HG02759 (cell line): ENCODE data around the gene PDXDC1.
"Not testable (repeated sequence)": the region's sequence is repeated elsewhere in the genome, so short reads cannot be mapped to it uniquely, and the experiment has no call there.

ENCODE experiments used
- ATAC-seq: cut with Tn5 transposase; IDR thresholded peaks from one replicate; pipeline ENCODE4 v1.9.1; 2021; ENCODE audit warnings: mild to moderate bottlenecking, moderate library complexity; ENCODE audit not compliant: unreplicated experiment

Gene PDXDC1

GRCh38 chr16:15012941-15013340, 38.1 kb downstream of the PDXDC1 start:
- not testable (repeated sequence) for ATAC-seq

- not testable (repeated sequence) for ATAC-seq
Measured at GRCh38 chr16:15015671-15016070, 40.8 kb downstream of the PDXDC1 start.

GRCh38 chr16:15016354-15016753, 41.5 kb downstream of the PDXDC1 start:
- not testable (repeated sequence) for ATAC-seq

GRCh38 chr16:15016951-15017580, 42.2 kb downstream of the PDXDC1 start:
- ATAC-seq = not testable (repeated sequence)

DNA sequence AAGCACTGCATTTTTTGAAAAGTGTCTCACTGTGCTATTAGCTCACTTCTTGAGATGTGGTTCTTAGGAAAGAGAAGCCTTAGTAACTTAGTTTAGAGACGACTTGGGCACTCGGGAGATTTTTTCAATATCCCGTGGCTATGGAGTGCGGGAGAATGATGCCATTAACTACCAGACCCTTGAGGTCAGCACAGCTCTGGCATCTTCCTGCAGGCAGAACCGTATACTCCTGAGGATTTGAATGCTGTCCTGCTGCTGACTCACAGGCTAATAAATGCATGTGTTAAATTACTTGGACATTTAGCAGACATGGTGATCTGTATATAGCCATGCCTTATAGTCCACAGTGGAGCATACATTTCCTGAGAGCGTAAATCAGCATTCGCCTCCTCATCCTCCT, 46.6 kb downstream of the PDXDC1 start:
- ATAC-seq = not testable (repeated sequence)

- peak; percentile 78 for ATAC-seq
Measured at GRCh38 chr16:15022194-15022593, 47.4 kb downstream of the PDXDC1 start.

DNA sequence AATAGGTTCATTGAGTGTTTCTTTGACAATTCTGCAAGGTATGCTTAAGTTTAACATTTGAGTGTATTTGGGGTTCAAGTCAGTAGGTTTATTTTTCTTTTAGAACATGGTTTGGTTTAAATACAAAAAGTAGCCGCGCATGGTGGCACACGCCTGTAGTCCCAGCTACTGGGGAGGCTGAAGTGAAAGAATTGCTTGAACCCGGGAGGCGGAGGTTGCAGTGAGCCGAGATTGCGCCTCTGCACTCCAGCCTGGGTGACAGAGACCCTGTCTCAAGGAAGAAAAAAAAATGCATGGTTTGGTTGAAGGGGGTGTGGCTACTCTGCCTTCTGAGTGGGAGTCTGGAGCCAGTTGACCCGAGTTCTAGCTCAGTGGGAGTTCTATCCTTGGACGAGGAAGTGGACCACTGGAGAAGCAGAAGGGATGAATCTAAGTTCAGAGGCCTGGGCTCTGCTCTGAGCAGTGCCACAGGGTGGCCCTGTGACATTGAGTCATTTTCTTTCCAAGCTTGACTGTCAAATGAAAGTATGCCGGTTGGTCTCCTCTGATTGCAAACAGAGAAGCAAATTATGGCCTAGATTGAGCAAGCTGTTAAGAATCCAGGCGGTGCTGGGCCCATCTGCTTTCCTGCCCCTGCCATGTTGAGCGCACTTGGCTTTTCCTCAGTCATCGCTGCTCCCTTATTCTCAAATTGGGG, 48.7 kb downstream of the PDXDC1 start:
- ATAC-seq = not testable (repeated sequence)

DNA sequence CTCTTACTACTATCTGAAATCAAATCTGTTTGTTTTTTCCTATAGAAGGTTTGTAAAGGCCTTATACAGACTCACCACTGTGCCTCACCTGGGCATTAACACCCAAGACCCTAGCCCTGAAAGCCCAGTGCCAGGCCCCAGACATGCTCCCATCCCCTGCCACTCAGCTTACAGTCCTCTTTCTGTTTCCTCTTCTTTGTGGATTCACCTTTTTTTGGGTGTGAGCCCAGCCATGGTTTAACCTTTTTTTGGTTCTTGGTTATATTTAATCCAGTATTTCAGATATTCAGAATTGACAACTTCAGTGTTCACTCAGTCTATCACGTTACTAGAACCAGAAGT, 50.0 kb downstream of the PDXDC1 start:
- not testable (repeated sequence) for ATAC-seq

DNA sequence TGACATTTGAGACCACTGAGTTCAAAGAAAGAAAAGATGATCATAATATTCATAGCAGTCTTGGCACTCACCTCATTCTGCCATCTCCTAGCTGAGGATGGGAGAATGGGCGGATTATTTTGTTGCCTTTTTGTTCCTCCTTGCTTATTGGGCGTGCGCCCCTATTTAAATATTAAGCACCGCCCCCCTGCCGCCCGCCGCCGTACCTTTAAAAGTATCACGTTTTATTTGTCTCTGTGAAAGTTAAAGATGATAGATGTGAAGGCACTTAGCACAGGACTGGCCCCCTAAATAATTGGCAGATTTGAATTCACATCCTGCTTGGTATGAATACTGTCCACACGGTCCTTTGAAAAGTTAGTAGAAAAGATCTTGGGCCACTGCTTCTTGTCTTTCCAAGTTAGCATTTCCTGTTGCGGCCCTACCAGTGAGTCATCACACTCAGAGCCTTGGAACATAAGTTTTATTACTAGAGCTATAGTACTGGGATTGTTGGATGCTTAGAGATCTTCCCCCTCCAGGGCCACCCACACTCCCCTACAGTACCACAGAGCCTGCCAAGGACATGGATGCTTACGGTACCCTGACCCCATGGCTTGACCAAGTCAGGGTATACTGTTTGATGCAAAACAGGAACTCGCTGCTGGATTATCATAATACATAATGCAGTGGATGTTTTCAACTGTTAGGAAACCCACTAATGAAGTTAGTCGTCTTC, 50.6 kb downstream of the PDXDC1 start:
- not testable (repeated sequence) for ATAC-seq

DNA sequence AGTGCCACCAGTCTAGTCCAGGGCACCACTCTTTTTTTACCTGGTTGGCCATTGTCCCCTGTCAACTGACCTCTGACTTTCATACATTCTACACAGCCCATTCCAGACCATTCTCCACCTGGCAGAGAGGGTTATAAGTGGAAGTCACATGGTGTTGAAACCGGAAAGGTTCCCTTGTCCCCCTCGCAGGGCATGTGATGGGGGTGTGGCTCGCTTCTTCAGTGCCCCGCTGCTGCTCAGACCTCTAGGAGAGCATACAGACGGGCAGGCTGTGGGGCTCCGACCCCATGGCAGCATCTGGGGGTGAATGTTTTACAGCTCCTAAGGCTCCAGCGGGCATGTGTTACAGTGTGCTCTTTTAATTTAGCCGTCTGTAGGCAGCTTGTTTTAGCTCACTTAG, 52.2 kb downstream of the PDXDC1 start:
- not testable (repeated sequence) for ATAC-seq

DNA sequence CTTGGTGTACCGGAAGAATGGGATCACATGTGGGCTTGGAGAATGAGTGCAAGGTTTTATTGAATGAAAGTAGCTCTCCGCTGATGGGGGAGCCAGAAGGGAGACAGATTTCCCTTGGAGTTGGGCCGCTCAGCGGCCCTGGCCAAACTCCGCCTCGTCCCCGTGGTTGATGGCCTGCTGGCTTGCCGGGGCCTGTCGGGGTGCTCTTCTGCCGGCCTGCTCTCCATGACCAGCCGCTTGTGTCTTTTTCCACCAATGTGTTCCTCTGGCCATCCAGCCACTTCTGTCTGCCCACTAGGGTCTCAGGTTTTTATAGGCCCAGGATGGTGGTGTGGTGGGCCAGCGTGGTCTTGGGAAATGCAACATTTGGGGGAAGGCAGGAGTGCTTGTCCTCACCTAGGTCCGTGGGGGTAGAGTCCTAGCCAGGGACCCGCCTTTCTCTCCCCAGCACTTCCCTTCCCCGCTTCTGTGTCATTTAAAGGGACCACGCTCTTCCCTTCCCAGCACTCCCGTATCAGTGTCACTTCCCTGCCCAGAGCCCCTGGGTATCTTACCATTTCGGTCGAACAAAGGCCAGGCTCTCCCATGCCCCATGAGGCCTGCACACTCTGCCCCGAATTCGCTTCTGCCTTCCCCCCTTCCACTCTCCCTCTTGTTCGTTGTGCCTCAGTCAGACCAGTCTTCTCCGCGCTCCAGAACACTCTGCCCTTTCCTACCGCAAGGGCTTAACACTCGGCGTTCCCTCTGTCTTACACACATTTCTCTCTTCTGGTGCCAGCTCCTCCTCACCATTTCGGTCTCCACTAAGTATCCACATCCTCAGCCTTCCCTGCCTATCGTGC, 52.9 kb downstream of the PDXDC1 start:
- not testable (repeated sequence) for ATAC-seq

- not testable (repeated sequence) for ATAC-seq
Measured at GRCh38 chr16:15028345-15028715, 53.5 kb downstream of the PDXDC1 start.

DNA sequence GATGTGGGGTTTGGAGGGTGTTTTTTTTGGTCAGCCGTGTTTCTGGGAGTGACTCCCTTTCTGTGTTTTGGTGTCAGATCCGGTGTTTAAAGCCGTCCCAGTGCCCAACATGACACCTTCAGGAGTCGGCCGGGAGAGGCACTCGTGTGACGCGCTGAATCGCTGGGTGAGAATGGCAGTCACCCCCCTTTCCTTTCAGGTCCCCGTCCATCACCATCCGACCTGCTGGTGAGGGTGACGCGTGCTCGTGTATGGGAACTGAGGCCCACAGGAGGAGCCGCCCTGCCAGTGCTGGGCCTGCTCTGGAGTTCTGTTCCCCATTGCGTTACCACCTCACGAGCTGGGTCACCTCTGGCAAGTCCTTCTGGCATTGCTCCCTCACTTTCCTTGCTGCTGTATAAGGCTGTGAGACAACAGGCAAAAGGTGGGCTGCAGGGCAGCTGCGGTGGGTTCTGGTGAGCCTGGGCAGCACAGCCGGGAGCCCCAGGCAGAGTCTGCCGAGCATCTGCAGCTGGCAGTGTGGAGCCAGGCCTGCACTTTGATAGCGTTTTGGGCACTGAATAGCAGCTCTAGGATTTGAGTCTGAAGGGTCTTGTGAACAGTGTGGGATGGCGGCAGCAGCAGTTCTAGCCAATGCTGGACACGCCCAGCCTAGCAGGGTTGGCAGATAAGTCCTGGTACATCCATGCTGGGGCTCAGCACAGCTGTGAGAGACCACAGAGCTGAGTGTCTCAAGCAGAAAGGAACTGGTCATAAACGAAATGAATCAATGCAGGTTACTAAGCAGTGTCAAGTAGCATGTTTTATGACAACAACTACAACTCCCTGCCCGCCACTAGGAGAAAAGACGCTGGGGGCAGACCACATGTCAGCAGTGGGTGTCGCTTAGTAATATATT, 54.2 kb downstream of the PDXDC1 start:
- ATAC-seq = not testable (repeated sequence)

- not testable (repeated sequence) for ATAC-seq
Measured at GRCh38 chr16:15029749-15030148, 54.9 kb downstream of the PDXDC1 start.

DNA sequence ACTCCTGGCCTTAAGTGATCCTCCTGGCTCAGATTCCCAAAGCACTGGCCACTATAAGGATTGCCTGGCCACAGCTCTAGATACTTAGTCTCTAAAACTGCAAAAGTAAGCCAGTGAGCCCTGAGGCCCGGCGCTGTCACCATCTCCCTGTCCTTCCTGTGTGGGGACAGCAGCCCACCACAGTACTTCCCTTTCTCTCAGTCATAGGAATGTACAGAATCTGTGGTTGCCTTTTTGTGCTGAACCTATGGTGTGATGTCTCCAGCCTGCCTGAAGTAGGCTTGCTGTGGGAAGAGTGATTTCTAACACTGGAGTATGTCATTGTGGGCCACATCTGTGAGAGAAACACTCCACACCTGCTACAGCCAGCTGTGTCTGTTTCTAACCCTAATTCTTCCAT, 56.4 kb downstream of the PDXDC1 start:
- ATAC-seq = no peak

- ATAC-seq = no peak
Measured at GRCh38 chr16:15031586-15031985, 56.8 kb downstream of the PDXDC1 start.

GRCh38 chr16:15032547-15033308, 57.9 kb downstream of the PDXDC1 start:
- no peak for ATAC-seq

DNA sequence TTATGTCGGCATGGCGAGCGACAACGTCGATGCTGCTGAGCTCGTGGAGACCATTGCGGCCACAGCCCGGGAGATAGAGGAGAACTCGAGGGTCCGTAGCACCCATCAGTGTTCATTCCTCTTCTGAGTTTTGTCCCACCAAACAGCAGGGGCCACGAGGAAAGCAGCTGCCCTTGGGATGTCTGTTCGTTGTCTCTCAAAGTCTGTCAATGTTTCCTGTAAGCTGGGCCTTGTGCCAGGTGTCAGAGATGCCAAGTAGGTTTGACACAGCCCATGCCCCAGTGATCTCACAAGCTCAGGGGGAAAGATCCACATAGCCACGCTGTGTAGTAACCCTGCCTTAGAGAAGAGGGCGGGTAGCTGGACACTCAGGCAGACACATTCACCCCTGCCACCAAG, 58.5 kb downstream of the PDXDC1 start:
- no peak for ATAC-seq
